Pancreas (tissue), 10 donors: ENCODE measurements around the gene SLC12A4. TPM values are rescaled to one million over a fixed set of nuclear protein-coding genes. Genes with fewer than 3 reads are reported as not detected.

Experiments used
- ATAC-seq, 4 donors: fragments of 200-7000 bp; cut with Tn5 transposase; one replicate each; pipeline versions ENCODE4 v1.8.0 to v1.9.1; 2020; ENCODE audit warnings: mild to moderate bottlenecking in 4 of 4, moderate library complexity in 4 of 4
- DNase-seq, 6 donors: peaks; one replicate each; pipeline ENCODE4 v3.0.0-alpha.2; 2020
- FAIRE-seq: peaks from 2 replicates; lab custom pipeline; 2012; peaks lifted over from hg19 to GRCh38; lab: Jason Lieb, UNC
- H3K27ac ChIP-seq, 4 donors: fragments of 200-600 bp; sonication (generic); 1 replicate in 3 of 4; 2 replicates in 1 of 4; pipeline versions ENCODE4 v1.5.0 to v1.8.0; 2020
- H3K27me3 ChIP-seq, 4 donors: fragments of 200-600 bp; one replicate each; pipeline ENCODE4 v1.8.0; 2021
- H3K36me3 ChIP-seq, 3 donors: fragments of 200-600 bp; sonication (generic) in 1 of 3; one replicate each; pipeline versions ENCODE4 v1.5.0 to v1.8.0; 2020 to 2021
- H3K4me1 ChIP-seq, 3 donors: fragments of 200-600 bp; one replicate each; pipeline ENCODE4 v1.8.0; 2021
- H3K4me3 ChIP-seq, 4 donors: fragments of 200-600 bp; sonication (generic) in 2 of 4; one replicate each; pipeline versions ENCODE4 v1.5.0 to v1.8.0; 2020 to 2021
- H3K9me3 ChIP-seq, 4 donors: fragments of 200-600 bp; one replicate each; pipeline ENCODE4 v1.8.0; 2021
- WGBS, 2 donors: extraction: QIAGEN DNeasy Blood & Tissue Kit; methylation state at CpG; one replicate each; pipeline ENCODE4 v1.1.7; 2013; 5-methylcytosine and 5-hydroxymethylcytosine counted together
- intact Hi-C, 3 donors: fragments of 100-400 bp; cut with DNase I; formaldehyde crosslinking; loops; one replicate each; pipeline versions ENCODE4 v1.11.1 to v1.14.2; 2022
- polyA plus RNA-seq, 2 donors: library from polyadenylated mRNA; stranded (reverse); fragments of 200-250 nt; gene quantifications; one replicate each; pipeline ENCODE4 v1.2.3, GENCODE V29; 2013
- total RNA-seq, 6 donors: library from RNA; stranded (reverse); fragmentation: NEBNext Ultra II Directional in 4 of 6; extraction: Animal tissue kit (Norgen Biotek cat#: 25700) in 4 of 6; gene quantifications; one replicate each; pipeline versions ENCODE4 v1.2.1 to v1.2.4, GENCODE V29; 2021 to 2023
- TF ChIP-seq, protein P1 (sequence below), 4 donors: fragments of 200-600 bp; sonication (generic) in 3 of 4; IDR thresholded peaks; one replicate each; pipeline versions ENCODE4 v1.5.0 to v1.8.0; 2021; ENCODE audit warnings: antibody characterized with exemption in 4 of 4
- donor health status: healthy with polysubstance abuse.
- donor health status: DM: no; HTN: no; CAD: no; lungs with moderate emphysema.
- donor health status: DM: no; HTN: no; CAD: no.
- donor health status: control.
- donor health status: control.
- donor health status: Bipolar disorder and iron deficiency.
- donor health status: DM: yes; HTN: yes; CAD: no.
- donor health status: DM: no; HTN: no; CAD: no.
- donor health status: DM: no; HTN: no; CAD: no.
- donor health status: DM: yes; HTN: yes; CAD: no.

The SLC12A4 gene
- total and polyA plus RNA-seq, 8 donors = 15.8 to 46.4 (median 27.9) TPM

DNA sequence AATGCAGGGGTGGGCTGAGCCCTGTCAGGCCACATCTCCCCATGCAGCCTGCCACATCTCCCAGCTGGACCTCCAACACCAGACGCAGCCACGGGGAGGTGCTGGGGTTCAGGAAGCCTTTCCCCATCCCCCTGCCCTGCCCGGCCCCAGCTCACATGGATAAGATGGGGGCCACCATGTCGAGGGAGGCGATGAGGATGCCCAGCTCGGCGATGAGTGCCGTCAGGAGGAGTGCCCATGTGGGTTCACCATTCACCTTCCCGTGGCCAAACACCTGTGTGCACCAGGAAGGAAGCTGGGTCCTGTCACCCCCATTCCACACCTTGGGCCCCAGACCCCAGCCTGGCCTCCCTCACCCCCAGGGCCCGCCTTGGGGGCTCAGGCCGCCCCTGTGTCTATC, 18.8 kb downstream of the SLC12A4 start:
- WGBS, 2 donors = 85 to 93% methylated on average over 11 of the region's 11 CpGs
- no peaks in the 10 kb centered on the region for H3K4me1 ChIP-seq
- no peak for ATAC-seq
- DNase-seq = peak in 2 of 6 donors; percentile 52 to 56
- no peak overlapping the region for H3K27ac ChIP-seq
- peaks cover 7 to 67% (median 22%) of the 10 kb centered on the region in 3 donors for H3K36me3 ChIP-seq
- FAIRE-seq = no peak
- no peaks in the 10 kb centered on the region for H3K27me3 ChIP-seq
- no peak overlapping the region for H3K4me3 ChIP-seq
- no peaks in the 10 kb centered on the region for H3K9me3 ChIP-seq
- TF ChIP-seq, protein P1, sequence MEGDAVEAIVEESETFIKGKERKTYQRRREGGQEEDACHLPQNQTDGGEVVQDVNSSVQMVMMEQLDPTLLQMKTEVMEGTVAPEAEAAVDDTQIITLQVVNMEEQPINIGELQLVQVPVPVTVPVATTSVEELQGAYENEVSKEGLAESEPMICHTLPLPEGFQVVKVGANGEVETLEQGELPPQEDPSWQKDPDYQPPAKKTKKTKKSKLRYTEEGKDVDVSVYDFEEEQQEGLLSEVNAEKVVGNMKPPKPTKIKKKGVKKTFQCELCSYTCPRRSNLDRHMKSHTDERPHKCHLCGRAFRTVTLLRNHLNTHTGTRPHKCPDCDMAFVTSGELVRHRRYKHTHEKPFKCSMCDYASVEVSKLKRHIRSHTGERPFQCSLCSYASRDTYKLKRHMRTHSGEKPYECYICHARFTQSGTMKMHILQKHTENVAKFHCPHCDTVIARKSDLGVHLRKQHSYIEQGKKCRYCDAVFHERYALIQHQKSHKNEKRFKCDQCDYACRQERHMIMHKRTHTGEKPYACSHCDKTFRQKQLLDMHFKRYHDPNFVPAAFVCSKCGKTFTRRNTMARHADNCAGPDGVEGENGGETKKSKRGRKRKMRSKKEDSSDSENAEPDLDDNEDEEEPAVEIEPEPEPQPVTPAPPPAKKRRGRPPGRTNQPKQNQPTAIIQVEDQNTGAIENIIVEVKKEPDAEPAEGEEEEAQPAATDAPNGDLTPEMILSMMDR (IDR thresholded peaks at IDR 0.05) = no peak
- intact Hi-C loops = no loop called here

DNA sequence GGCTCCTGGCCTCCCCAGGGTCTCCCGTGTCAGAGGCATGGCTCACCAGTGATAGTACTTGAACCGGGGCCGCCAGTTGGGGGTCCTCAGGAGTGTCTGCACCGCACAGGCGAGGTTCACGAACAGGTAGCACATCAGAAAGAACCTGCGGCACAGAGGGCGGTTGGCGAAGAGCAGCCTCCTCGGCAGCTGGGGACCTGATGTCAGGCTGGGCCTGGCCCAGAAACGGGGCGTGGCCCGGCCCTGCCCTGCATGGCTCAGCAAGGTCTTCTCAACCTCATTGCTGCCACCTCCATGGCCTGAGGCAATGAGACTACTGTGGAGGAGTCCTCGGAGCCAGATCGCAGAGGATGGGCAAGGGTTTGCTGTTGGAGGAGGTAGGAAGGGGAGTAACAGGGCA, 20.4 kb downstream of the SLC12A4 start:
- DNase-seq (peak in 1 of 6 donors; percentile 72), ATAC-seq (no peak), FAIRE-seq (no peak)
- H3K9me3 ChIP-seq = no peaks in the 10 kb centered on the region
- no peaks in the 10 kb centered on the region for H3K27me3 ChIP-seq
- no peaks in the 10 kb centered on the region for H3K4me1 ChIP-seq
- TF ChIP-seq, protein P1 (IDR thresholded peaks at IDR 0.05) = no peak
- intact Hi-C loops = no loop called here
- peaks cover 7 to 72% (median 22%) of the 10 kb centered on the region in 3 donors for H3K36me3 ChIP-seq
- H3K27ac ChIP-seq = no peak overlapping the region
- H3K4me3 ChIP-seq = no peak overlapping the region
- WGBS, 2 donors = 93 to 95% methylated on average over 15 of the region's 15 CpGs

DNA sequence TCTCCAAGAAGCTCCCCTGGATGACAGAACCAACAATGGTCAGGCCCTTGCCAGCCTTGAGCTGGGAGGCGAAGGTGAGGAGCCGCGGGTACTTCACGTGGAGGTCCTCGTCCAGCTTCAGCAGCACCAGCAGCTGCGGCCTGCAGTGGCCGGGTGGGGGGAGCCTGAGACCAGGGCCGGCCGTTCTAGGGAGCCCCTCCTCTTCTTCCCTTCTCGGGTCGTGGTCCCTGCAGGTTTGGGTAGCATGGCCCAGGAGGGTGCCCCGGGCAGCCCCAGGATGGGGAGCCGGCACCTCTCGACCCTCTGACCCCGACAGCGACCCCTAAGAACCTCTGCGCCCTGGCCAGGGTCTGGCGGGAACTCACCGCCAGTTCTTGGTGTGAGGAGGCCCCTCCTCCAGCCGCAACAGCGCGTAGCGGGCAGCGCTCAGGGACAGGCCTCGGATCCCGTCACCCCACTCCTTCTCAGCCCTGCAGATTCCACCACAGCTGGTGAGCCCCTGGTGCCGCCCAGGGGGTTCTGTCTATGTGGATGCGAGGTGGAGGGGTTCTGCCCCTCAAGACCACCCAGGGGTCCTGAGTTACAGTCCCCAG, 21.4 kb downstream of the SLC12A4 start:
- intact Hi-C loops = no loop called here
- 92 to 94% methylated on average over 28 of the region's 28 CpGs for WGBS, 2 donors
- no peaks in the 10 kb centered on the region for H3K27me3 ChIP-seq
- no peaks in the 10 kb centered on the region for H3K4me1 ChIP-seq
- no peak overlapping the region for H3K27ac ChIP-seq
- TF ChIP-seq, protein P1 (IDR thresholded peaks at IDR 0.05) = no peak
- ATAC-seq (no peak), DNase-seq (peak in 2 of 6 donors; percentile 37 to 78), FAIRE-seq (no peak)
- no peaks in the 10 kb centered on the region for H3K9me3 ChIP-seq
- peaks cover 7 to 70% (median 22%) of the 10 kb centered on the region in 3 donors for H3K36me3 ChIP-seq
- H3K4me3 ChIP-seq = no peak overlapping the region

DNA sequence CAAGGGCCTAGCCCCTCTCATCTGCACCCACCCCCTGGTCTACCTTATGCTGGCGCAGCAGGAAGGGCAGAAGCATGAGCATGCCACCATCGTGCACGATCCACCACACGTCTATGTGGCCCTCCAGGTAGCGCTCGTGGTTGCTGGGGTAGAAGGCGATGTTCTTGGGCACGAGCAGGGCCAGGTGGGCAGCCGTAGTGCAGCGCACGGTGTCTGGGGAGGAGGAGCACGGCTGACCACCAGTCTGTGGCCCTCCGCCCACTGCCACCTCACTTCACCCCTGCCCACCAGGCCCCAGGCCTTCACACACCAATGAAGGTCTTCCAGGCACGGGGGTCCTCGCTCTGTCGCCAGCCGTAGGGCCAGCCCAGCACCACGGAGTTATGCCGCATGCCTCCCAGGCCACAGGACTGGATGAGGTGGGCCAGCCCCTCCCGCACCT, 22.3 kb downstream of the SLC12A4 start:
- whole genome bisulfite sequencing, 2 donors = 96 to 97% methylated on average over 20 of the region's 20 CpGs
- FAIRE-seq = no peak
- Histone ChIP-seq H3K4me1 (no peaks in the 10 kb centered on the region), H3K36me3 (peaks cover 4 to 61% (median 22%) of the 10 kb centered on the region in 3 donors), H3K9me3 (no peaks in the 10 kb centered on the region), H3K27me3 (no peaks in the 10 kb centered on the region), H3K4me3 (no peak overlapping the region), H3K27ac (no peak overlapping the region)
- ATAC-seq = no peak
- no peak for DNase-seq
- TF ChIP-seq, protein P1 (IDR thresholded peaks at IDR 0.05) = no peak
- intact Hi-C loops = no loop called here

DNA sequence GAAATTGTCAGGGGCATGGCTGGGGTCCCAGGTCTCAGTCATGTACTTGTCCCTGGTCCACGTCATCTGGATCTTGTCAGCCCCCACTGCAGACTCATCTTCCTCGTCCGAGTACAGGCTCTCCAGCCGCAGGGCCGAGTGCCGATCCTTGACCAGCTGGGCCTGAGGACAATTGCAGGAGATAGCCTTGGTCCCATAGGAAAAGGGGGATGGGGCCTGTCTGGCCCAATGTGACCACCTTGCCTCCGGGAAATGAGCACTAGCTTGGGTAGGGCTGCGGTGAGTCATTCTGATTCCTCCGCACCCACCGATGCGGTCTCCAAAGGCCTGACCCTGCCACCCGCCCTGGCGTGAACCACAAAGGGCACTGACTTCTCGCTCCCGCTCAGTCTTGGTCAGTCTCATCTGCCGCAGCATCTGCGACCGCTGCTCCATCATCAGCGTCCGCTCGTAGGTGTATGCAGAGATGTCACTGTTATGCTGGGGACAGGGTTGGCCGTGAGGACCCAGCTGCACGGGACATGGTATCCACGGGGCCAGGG, 23.0 kb downstream of the SLC12A4 start:
- Histone ChIP-seq H3K27me3 (no peaks in the 10 kb centered on the region), H3K36me3 (peaks cover 4 to 54% (median 22%) of the 10 kb centered on the region in 3 donors), H3K4me3 (no peak overlapping the region), H3K9me3 (no peaks in the 10 kb centered on the region), H3K27ac (no peak overlapping the region), H3K4me1 (no peaks in the 10 kb centered on the region)
- no peak for FAIRE-seq
- 88 to 91% methylated on average over 24 of the region's 24 CpGs for WGBS, 2 donors
- DNase-seq = peak in 1 of 6 donors; percentile 64
- intact Hi-C loops = no loop called here
- no peak for ATAC-seq
- TF ChIP-seq, protein P1 (IDR thresholded peaks at IDR 0.05) = no peak
